K562 (cell line): Measurements from ENCODE around the gene BCAS3.

ENCODE experiments used
- CGGBP1 ChIP-seq: fragments of 250-450 bp; sonication (Bioruptor Pico); IDR thresholded peaks from 2 replicates; pipeline ENCODE4 v1.9.0; 2021; ENCODE audit warnings: mild to moderate bottlenecking
- NCOA4 ChIP-seq: fragments of 450-650 bp; IDR thresholded peaks from 2 replicates; pipeline ENCODE4 v1.6.1; 2018; ENCODE audit warnings: mild to moderate bottlenecking; ENCODE audit not compliant: partially characterized antibody
- POLR2AphosphoS5 ChIP-seq: IDR thresholded peaks from 2 replicates; pipeline ENCODE4 v1.6.1; 2011; ENCODE audit warnings: mild to moderate bottlenecking, low read depth, low read length, moderate library complexity; ENCODE audit not compliant: control insufficient read depth, insufficient read depth
- ZFP30 ChIP-seq: fragments of 250-450 bp; sonication (Bioruptor Pico); IDR thresholded peaks from 2 replicates; pipeline ENCODE4 v1.8.0; 2022; ENCODE audit warnings: moderate library complexity, mild to moderate bottlenecking, inconsistent platforms, borderline replicate concordance
- ZNF384 ChIP-seq: IDR thresholded peaks from 2 replicates; pipeline ENCODE4 v1.6.1; 2012; ENCODE audit warnings: low read depth, low read length, improper control_type of control experiment
- ZNF644 ChIP-seq: fragments of 200-800 bp; sonication (Bioruptor generic); IDR thresholded peaks from 2 replicates; pipeline ENCODE4 v1.6.1; 2016; ENCODE audit warnings: low read depth, missing genetic modification characterization, missing compliant biosample characterization
- TF ChIP-seq, protein P1 (sequence below), 3 experiments: IDR thresholded peaks in 2 of 3; conservative IDR thresholded peaks in 1 of 3; 2 replicates each; pipeline ENCODE4 v1.5.1; 2011 to 2012; ENCODE audit warnings: low read length in 3 of 3, mild to moderate bottlenecking in 3 of 3, control low read depth in 2 of 3, improper control_type of control experiment in 1 of 3, inconsistent platforms in 1 of 3, low read depth in 1 of 3, mixed read lengths in 1 of 3, moderate library complexity in 1 of 3; ENCODE audit not compliant: insufficient read depth in 2 of 3

DNA sequence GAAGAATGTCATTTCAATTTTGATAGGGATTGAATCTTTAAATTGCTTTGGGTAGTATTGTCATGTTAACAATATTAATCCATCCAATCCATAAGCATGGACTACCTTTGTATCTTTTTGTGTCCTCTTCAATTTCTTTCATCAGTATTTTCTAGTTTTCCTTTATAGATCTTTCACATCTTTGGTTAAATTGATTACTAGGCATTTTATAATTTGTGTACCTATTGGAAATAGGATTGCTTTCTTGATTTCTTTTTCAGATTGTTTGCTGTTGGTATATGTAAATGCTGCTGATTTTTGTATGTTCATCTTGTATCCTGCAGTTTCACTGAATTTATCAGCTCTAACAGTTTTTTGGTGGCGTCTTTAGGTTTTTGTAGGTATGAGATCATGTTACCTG, 24.1 kb upstream of the BCAS3 start:
- TF ChIP-seq NCOA4 (no peak), ZNF644 (tag) (no peak), ZFP30 (CRISPR knock-in tag) (no peak), POLR2AphosphoS5 (no peak), ZNF384 (no peak), CGGBP1 (CRISPR knock-in tag) (no peak)
- TF ChIP-seq, protein P1, sequence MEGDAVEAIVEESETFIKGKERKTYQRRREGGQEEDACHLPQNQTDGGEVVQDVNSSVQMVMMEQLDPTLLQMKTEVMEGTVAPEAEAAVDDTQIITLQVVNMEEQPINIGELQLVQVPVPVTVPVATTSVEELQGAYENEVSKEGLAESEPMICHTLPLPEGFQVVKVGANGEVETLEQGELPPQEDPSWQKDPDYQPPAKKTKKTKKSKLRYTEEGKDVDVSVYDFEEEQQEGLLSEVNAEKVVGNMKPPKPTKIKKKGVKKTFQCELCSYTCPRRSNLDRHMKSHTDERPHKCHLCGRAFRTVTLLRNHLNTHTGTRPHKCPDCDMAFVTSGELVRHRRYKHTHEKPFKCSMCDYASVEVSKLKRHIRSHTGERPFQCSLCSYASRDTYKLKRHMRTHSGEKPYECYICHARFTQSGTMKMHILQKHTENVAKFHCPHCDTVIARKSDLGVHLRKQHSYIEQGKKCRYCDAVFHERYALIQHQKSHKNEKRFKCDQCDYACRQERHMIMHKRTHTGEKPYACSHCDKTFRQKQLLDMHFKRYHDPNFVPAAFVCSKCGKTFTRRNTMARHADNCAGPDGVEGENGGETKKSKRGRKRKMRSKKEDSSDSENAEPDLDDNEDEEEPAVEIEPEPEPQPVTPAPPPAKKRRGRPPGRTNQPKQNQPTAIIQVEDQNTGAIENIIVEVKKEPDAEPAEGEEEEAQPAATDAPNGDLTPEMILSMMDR (IDR thresholded peaks at IDR 0.05 in 2 of 3, conservative IDR thresholded peaks at IDR 0.05 in 1 of 3; ENCODE audit: insufficient read depth in 2 of 3, low read depth in 1 of 3, low read length in 3 of 3): no peak
